NCI-H2196 treated with DMSO at 0.1 percent for 48 hours (cell line): ENCODE results near the gene GOLGA8M.
"Not testable (repeated sequence)": the region's sequence is repeated elsewhere in the genome, so short reads cannot be mapped to it uniquely, and the experiment has no call there.

Experiments used
- DNase-seq: peaks from one replicate; lab custom pipeline; 2025; ENCODE audit not compliant: unreplicated experiment; lab: John Stamatoyannopoulos, UW

The GOLGA8M gene, protein sequence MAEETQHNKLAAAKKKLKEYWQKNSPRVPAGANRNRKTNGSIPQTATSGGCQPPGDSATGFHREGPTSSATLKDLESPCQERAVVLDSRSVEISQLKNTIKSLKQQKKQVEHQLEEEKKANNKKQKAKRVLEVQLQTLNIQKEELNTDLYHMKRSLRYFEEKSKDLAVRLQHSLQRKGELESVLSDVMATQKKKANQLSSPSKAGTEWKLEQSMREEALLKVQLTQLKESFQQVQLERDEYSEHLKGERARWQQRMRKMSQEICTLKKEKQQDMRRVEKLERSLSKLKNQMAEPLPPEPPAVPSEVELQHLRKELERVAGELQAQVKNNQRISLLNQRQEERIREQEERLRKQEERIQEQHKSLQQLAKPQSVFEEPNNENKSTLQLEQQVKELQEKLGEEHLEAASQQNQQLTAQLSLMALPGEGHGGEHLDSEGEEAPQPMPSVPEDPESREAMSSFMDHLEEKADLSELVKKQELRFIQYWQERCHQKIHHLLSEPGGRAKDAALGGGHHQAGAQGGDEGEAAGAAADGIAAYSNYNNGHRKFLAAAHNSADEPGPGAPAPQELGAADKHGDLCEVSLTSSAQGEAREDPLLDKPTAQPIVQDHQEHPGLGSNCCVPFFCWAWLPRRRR

DNA sequence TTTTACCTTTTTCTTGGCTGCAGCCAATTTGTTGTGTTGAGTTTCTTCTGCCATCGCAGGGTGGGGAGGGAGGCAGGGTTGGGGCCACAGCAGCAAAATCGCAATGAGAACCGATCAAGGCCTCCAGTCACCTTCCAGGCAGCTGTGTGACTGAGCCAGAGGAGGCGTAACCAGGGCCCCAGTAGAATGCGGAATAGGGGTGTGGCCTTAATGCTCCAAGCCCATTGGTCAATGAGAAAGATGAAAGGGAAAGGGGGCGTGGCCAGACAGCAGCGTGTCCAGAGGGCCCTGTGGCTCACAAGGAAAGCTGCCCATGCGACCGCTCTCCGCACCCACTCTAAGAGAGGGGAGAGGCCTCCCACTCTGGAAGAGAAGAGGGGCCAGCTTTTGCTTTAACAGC lies at the start of gene GOLGA8M:
Gene GOLGA8M, minus strand, starts transcription at position 152 of the 400 bp plus-strand sequence. Its CDS starts 98 bp downstream, at position 54.
- DNase-seq: not testable (repeated sequence)

DNA sequence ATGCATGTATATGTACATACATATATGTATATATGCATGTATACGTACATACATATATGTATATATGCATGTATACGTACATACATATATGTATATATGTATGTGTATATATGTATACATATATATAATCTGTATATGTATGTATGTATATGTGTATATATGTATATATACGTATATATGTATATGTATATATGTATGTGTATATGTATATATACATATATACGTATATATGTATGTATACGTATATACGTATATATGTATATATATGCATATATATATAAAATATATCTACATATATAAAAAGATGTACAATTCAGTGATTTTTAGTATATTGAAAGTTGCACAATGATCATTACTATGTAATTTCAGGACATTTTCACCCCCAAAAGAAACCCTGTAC lies 30.7 kb upstream of the GOLGA8M start:
- DNase-seq: not testable (repeated sequence)

DNA sequence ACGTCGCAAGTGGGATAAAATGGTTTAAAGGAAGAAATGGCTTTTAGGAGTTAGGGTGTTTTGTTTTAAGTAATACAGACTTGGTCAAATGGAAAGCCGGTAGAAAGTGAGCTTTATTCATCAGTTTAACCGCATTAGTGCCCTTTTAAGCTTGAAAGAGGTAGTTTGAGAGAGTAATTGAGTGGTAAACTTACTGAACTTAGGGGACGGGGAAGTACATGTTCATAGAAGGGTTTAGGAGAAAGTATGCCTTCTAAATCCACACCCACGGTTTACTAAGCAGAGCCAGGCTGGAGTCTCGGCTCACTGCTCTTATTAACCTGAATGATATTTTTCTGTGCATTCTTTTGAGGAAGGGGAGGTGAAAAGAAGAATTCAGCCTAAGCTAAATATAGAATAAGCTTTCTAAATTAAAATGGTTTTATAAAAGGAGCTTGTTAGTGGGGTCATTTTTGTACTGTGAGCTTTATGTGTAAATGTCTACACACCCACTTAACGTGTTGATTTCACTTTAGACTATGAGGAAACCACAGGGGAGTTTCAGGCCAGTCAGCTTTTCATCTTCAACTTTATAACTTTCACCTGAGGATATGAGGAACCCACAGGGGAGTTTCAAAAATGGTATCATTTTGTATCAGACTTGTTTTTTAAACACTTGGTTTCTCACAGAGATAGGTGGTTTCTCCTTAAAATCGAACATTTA lies 26.5 kb upstream of the GOLGA8M start:
- not testable (repeated sequence) for DNase-seq

DNA sequence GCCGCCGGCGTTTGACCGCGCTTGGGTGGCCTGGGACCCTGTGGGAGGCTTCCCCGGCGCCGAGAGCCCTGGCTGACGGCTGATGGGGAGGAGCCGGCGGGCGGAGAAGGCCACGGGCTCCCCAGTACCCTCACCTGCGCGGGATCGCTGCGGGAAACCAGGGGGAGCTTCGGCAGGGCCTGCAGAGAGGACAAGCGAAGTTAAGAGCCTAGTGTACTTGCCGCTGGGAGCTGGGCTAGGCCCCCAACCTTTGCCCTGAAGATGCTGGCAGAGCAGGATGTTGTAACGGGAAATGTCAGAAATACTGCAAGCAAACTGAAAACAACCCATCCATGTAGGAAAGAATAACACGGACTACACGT lies 26.0 kb upstream of the GOLGA8M start:
- DNase-seq: not testable (repeated sequence)

DNA sequence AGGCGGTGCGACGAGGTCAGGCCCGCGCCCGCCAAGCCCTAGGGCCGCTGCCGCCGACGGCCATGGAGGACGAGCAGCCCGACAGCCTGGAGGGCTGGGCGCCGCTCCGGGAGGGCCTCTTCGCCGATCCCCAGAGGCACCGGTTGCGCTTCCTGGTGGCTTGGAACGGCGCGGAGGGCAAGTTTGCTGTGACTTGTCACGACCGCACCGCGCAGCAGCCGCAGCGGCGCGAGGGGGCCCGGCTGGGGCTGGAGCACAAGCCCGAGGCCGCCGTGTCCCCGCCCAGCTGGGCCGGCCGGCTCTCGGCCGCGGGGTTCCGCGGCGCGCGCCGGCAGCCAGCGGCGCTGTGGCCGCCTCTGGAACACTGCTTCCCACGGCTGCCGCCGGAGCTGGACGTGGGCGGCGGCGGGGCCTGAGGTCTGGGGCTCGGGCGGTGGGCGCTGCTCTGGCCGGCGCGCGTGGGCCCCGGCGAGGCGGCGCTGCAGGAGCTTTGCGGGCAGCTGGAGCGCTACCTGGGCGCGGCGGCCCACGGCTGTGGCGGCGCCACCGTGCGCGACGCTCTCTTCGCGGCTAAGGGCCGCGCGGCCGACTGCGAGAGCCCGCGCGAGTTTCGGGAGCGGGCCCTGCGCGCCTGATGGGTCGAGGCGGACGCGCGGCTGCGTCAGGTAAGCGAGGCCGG lies 25.4 kb upstream of the GOLGA8M start:
- not testable (repeated sequence) for DNase-seq

DNA sequence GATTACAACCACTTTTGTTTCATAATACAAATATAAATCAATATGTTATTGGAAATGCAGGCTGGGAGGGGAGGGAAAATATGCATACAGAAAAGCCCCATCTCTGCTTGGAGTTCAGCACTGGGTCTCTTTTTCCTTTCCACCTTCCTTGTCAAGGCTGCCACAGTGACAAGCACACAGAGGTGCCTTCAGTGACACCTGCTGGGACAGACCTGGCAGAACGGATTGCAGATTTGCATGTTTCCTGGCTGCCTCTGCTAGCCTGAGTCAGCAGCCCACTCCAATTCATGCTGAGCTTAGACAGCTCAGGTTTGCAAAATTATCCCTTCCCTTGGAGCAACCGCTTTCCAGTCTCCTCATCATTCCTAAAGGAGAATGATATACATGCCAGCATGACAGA lies 15.8 kb upstream of the GOLGA8M start:
- DNase-seq: not testable (repeated sequence)

DNA sequence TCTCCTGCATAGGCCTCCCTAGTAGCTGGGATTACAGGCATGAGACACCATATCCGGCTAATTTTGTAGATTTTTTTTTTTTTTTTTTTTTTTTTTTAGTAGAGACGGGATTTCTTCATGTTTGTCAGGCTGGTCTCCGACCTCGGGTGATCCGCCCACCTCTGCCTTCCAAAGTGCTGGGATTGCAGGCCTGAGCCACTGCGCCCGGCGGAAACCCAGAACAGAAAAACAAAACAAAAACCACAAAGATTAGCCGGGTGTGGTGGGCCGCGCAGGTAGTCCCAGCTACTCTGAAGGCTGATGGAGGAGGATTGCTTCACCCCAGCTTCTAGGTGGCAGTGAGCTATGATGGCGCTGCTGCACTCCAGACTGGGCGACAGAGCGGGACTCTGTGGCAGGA lies 14.8 kb upstream of the GOLGA8M start:
- DNase-seq: not testable (repeated sequence)

DNA sequence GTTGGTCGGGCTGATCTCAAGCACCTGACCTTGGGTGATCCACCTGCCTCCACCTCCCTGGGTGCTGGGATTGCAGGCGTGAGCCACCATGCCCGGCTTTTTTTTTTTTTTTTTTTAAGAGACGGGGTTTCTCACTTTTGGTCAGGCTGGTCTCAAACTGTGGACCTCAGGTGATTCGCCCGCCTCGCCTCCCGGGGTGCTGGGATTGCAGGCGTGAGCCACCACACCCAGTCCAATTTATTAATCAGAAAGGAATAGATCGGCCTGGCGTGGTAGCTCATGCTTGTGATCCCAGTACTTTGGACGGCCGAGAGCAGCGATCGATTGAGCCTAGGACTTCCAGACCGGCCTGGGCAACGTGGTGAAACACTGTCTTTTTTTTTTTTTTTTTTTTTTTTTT lies 13.9 kb upstream of the GOLGA8M start:
- DNase-seq: no peak

DNA sequence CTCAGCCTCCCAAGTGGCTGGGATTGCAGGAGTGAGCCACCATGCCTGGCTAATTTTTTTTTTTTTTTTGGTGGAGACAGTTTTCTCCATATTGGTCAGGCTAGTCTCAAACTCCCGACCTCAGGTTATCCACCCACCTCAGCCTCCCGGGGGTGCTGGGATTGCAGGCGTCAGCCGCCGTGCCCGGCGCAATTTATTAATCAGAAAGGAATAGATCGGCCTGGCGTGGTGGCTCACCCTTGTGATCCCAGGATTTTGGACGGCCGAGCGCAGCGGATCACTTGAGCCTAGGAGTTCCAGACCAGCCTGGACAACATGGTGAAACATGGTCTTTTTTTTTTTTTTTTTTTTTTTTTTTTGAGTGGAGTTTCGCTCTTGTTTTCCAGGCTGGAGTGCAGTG lies 13.3 kb upstream of the GOLGA8M start:
- DNase-seq: no peak

DNA sequence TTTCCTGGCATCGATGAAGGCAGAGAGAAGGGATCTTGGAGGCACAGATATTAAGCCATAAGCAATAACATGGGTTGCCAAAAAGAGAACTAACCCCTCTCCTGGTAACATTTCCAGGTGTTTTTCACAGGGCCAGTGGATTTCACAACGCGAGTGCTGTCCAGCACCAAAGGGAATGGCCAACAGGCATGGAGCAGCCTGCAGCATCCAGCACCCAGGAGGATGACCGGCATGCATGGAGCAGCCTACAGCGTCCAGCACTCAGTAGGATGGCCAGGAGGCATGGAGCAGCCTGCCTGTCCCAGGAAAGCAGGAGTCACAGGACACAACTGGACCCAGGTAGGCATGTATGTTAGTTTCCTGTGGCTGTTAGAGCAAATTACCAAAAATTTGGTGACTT lies 11.8 kb upstream of the GOLGA8M start:
- not testable (repeated sequence) for DNase-seq

DNA sequence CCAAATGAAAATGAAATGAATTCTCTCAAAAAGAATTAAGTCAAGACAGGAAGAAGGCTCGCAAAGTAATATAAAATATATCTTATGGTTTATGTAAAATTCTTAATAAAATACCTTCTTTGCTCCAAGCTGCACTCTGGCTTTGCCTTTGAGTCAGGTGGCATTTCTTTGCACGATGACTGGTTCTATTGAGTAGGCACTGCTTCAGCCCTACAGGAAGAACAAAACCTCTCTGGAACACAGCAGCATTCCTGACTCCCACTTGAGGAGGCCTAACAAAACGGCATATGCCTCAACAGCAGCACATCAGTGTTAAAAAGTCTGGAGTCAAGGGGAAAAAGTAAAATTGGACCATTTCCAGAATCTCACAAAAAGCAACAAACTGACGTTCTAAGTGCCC lies 7.4 kb upstream of the GOLGA8M start:
- DNase-seq: not testable (repeated sequence)

DNA sequence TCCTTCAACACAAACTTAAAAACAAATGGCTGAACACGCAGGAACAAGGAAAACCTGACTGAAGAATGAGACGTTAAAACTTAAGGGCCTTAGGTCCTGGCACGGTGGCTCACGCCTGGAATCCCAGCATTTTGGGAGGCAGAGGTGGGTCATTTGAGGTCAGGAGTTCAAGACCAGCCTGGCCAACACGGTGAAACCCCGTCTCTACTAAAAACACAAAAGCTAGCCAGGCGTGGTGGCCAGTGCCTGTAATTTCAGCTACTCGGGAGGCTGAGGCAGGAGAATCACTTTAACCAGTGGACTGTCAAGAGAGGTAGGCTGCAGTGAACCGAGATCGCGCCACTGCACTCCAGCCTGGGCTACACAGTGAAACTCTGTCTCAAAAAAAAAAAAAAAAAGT lies 6.4 kb upstream of the GOLGA8M start:
- not testable (repeated sequence) for DNase-seq

DNA sequence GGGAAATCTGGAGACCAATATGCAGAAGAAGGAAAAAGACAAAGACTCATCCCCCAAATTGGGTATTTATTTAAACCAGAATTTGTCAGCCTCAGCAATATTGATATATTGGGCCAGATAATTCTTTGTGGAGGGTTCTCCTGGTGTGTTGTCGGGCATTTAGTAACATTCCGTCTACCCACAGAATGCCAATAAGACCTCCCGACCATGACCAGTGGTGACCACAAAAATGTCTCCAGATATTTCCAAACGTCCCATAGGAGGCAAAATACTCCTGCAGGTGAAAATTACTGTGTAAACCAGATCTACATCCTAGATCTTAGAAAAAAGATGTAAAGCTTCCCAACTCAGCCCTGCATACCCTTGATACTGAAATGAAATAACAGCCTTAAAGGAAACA lies 2.0 kb upstream of the GOLGA8M start:
- not testable (repeated sequence) for DNase-seq

DNA sequence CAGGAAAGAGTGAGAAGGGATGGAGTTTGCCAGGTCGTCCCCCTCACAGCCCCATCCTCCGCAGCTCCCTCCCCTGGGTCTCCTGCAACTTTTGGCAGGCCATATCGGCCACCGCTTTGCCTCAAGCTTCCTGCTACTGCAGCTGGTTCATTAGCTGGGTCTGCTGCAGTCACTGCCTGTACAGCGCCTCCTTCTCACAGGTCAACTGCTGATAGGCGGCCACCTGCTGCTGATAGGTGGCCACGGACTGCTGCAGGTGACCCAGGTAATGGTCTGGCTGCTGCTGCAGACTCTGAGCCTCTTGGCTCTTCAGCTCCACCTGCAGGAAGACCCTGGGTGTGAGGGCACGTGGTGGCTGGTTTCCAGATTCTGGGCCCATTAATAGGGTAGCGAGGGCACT lies 8.3 kb downstream of the GOLGA8M start:
- not testable (repeated sequence) for DNase-seq

DNA sequence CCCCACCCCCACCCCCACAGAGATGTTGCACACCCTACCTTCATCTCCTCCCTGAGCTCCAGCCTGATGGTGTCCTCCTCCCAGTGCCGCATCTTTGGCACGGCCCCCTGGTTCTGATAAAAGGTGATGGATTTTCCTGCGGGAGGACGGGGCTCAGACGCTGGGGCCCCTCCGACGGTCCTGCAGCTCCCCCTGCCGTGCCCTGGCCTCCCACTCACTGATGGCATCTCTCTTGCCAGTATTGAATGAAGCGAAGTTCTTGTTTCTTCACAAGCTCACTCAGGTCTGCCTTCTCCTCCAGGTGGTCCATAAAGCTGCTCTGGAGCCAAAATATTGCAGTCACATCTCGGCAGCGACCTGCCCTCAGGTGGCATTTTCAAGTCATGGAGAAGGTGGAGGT lies 9.8 kb downstream of the GOLGA8M start:
- DNase-seq: not testable (repeated sequence)

DNA sequence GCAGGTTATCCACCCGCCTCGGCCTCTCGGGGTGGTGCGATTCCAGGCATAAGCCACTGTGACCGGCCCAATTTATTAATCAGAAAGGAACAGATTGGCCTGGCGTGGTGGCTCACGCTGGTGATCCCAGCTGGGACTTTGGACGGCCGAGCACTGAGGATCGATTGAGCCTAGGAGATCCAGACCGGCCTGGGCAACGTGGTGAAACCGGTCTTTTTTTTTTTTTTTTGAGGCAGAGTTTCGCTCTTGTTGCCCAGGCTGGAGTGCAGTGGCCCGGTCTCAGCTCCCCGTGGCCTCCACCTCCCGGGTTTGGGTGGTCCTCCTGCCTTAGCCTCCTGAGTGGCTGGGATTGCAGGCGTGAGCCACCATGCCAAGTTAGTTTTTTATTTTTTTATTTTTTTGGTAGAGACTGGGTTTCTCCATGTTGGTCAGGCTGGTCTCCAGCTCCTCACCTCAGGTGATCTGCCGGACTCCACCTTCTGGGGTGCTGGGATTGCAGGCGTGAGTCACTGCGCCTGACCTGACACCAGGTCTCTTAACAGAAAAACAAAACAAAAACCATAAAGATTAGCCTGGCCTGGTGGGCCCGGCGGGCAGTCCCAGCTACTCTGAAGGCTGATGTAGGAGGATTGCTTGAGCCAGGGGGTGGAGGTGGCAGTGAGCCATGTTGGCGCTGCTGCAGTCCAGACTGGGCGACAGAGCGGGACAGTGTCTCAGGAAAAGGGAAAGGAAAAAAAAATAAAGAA lies 18.0 kb downstream of the GOLGA8M start:
- DNase-seq: not testable (repeated sequence)

DNA sequence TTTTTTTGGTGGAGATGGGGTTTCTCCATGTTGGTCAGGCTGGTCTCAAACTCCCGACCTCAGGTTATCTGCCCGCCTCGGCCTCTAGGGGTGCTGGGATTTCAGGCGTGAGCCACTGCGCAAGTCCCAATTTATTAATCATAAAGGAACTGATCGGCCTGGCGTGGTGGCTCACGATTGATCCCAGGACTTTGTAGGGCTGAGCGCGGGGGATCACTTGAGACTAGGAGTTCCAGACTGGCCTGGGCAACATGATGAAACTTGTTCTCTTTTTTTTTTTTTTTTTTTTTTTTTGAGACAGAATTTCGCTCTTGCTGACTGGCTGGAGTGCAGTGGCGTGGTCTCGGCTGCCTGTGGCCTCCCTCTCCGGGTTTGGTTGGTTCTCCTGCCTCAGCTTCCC lies 19.2 kb downstream of the GOLGA8M start:
- not testable (repeated sequence) for DNase-seq

DNA sequence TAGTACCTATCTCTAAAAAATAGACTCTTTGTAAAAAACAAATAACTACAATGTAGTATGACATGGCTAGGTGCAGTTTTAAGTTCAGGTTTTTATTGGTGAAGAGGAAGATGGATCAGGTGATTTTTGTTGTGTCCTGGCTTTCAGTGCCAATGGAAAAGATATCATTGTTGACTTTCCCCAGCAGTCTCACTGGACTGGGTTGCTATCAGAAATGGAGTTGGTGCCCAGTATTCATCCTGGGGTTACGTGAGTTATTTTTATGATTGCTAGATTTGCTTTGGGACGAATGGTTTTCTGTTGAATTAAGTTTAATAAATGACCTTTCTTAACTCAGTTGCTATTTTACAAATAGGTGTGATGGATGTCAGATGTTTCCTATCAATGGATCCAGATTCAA lies 38.7 kb downstream of the GOLGA8M start:
- DNase-seq: not testable (repeated sequence)

DNA sequence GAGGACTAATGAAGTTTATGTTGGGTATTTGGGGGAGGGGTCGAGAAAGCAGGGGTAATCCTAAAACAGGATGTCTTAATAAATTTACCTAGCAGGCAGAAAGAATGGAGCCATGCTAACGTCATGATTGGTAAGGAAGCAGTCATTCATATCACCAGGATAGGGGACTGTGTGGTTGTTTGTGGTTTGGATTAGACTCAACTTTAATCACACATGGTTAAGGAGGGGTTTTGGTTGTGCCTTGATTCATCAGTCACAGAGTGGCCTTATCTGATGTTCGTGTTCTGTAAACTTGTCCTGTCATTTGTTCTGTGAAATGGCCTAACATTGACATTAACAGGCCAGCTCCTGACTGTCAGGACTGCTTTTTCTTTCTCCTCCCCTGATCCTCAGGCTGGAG lies 40.1 kb downstream of the GOLGA8M start:
- not testable (repeated sequence) for DNase-seq

DNA sequence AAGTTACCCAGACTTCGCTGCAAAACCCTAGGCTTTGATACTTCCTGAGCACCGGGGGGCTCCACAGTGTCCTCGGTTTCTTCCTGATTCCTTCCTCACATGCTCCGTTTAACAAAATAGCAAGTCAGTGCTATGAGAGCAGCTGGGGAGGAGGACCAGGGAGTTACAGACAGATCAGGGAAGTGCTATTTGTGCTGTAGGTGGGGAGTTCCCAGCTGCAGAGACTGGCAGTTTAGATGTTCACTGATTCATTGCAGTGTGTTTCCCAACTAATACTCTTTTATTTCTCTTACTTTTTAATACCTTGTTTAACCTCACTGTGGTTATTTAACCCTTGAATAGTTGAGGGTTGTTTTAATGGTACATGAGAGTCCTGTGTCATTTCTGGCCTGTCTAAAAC lies 45.8 kb downstream of the GOLGA8M start:
- DNase-seq: not testable (repeated sequence)

DNA sequence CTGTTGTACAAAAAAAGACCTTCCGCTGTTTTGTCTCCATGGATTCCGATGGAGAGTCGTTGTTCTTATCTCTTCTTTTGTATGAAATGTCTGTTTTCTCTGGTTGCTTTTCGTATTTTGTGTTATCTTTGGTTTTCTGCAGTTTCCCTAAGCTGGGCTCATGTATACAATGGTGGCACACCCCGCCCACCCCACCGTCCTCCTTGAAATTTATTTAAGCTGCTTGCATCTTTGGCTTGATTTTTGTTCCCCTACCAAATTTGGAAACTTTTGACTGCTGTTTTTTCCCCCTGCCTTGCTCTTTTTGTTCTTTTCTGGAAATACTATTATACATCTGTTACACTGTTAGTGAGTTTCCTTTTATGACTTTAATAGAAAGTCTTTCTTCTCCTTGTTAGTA lies 47.6 kb downstream of the GOLGA8M start:
- DNase-seq: not testable (repeated sequence)
